Caki2 (cell line): ENCODE data around the gene MMD. TPM values are rescaled to one million over a fixed set of nuclear protein-coding genes. Genes with fewer than 3 reads are reported as not detected.
"Not testable (repeated sequence)": the region's sequence is repeated elsewhere in the genome, so short reads cannot be mapped to it uniquely, and the experiment has no call there.

Source experiments
- DNase-seq: peaks from one replicate; pipeline ENCODE4 v3.0.0-alpha.2; 2015; ENCODE audit warnings: low read depth
- in situ Hi-C: cut with HindIII; loops from 2 replicates; pipeline ENCODE4 v1.10.0; 2016; ENCODE audit warnings: low sequenced_read_pairs, low pct_unique_long_range_greater_than_20kb, mixed read lengths
- total RNA-seq: library from RNA; depleted of rRNA; stranded (reverse); fragments of >200 nt; shearing (Covaris generic); gene quantifications from 2 replicates; pipeline ENCODE4 v1.2.3, GENCODE V29; 2014; ENCODE audit warnings: low replicate concordance; rRNA removed

MMD gene
- total RNA-seq = 23.6 and 26.3 TPM in 2 replicates

DNA sequence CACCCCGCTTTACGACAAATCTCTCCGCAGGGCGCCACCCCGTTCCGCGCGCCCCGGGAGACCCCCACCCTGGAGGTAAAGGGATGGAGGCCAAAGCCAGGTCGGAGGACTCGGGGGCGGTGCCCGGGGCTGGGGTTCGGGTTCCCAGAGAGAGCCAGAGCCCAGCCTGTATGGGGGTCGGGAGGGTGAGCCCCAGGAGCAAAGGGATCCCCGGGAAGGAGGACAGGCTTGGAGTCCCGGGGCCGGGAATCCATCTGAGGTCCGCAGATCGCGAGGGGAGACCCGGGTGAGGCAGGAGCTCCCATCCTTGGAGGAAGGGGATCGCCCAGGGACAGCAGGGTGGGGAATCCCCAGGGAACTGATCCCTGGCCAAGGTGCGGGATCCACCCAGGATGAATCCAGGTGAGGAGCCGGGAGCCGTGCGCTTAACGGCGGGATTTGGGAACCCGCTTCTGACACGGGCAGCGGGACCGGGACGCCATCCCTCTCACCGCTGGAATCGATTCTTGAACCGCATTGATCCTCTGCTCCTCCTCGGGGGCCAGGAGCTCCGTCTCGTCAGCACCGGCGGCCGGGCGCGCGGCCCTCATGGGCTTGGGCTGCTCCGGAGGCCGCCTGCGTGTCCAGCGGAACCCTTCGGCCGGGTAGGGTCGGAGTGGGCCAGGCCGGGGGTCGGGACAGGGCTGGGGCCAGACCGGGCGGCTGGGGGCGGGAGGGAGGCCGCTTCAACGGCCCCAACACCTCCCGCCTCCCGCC lies at the start of gene MMD:
Gene MMD (minus strand): TSS at position 657 of the 756 bp plus-strand sequence. CDS start 140 bp downstream, at position 517.
- in situ Hi-C loops = no loop called here
- DNase-seq = peak; percentile 48

DNA sequence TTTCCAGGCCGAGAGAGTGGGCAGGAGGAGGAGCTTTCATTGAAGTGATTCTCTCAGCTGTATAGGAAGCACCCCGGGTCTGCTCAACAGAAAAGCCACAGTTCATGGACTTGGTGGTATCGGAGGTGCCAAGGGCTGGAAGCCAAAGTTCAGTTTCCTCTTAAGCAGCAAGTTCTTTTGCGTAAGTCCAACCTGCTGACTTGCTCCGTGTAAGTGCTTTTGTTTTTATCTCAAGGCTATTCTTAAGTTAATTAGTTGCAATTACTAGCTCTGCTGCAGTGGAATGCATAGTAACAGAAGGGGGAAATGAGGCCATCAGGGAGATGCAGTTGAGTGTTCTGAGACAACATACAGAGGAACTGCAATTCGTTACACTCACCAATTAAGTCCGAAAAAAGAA lies 45.0 kb upstream of the MMD start:
- no peak for DNase-seq
- in situ Hi-C loops = no loop called here

GRCh38 chr17:55465771-55466170 lies 44.1 kb upstream of the MMD start:
- DNase-seq, in situ Hi-C loops: not testable (repeated sequence)

- in situ Hi-C loops = no loop called here
- DNase-seq = no peak
These were observed 42.0 kb upstream of the MMD start for GRCh38 chr17:55463600-55463999.

GRCh38 chr17:55462711-55463110 lies 41.1 kb upstream of the MMD start:
- DNase-seq = no peak

DNA sequence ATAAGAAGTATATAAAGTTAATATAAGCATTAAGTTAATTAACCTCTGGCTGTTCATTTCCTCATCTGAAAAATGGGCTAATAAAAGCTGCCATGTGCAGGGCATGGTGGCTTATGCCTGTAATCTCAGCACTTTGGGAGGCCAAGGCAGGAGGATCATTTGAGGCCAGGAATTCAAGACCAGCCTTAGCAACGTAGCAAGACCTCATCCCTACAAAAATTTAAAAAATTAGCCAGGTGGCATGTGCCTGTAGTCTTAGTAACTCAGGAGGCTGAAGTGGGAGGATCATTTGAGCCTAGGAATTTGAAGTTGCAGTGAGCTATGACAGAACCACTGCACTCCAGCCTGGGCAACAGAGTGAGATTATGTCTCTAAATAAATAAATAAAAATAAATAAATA lies 40.6 kb upstream of the MMD start:
- no peak for DNase-seq
- in situ Hi-C loops = no loop called here

More at GRCh38 chr17:55462711-55463110, 41.1 kb upstream of the MMD start:
- in situ Hi-C loops = no loop called here

DNA sequence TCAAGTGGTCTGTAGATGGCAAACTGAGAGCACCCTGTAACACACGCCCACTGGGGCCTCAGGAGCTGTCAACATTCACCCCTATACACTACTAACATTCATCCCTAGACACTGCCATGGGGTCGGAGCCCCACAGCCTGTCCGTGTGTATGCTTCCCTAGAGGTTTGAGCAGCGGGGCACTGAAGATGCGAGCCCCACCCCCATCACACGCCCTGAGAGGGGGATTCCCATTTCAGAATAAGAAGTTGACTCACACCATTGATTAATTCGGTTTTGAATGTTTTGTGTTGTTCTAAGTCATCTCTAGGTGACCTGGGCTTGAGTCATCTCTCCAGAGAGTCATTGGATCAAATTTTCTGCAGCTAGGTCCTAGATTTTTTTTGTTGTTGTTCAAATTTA lies 37.3 kb upstream of the MMD start:
- in situ Hi-C loops = no loop called here
- peak; percentile 67 for DNase-seq

GRCh38 chr17:55458287-55458900 lies 36.8 kb upstream of the MMD start:
- DNase-seq = no peak
- in situ Hi-C loops = no loop called here

DNA sequence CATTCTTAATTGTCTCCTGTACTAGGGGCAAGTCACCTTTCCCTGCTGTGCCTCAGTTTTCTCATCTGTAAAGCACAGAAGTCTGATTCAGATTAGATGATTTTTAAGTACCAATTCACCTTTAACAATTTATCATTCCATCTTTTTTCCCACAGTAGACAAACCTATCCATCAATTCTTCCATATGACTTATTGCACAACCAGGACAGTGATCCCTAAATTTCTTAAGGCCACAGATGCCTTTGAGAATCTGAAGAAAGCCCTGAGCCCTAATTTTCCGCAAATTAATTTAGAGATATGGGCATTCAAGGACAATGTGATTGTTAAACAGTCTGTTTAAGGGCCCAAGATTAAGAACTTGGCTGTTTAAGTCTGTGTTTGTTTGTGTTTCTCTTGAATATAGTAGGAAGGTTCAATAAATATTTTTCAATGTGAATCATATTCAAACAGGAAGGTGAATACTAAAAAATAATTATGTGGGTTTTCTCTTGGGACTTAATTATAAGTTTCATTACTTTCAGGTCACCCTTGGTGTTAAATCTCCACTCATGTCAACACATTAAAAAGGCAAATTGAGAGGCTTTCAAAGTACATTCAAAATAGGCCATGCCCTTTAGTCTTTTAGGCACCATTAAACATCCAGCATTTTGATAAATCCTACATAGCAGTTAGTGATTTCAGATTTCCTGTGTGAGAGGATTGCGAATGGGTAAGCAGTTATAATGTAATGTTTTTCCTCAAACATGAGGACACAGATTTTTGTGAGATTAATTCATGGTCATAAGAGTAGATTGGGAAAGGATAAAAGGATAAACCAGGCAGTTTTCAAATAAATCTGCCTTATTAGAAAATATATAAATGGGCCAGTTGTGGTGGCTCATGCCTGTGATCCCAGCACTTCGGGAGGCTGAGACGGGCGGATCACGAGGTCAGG lies 34.9 kb upstream of the MMD start:
- DNase-seq = no peak
- in situ Hi-C loops = no loop called here

DNA sequence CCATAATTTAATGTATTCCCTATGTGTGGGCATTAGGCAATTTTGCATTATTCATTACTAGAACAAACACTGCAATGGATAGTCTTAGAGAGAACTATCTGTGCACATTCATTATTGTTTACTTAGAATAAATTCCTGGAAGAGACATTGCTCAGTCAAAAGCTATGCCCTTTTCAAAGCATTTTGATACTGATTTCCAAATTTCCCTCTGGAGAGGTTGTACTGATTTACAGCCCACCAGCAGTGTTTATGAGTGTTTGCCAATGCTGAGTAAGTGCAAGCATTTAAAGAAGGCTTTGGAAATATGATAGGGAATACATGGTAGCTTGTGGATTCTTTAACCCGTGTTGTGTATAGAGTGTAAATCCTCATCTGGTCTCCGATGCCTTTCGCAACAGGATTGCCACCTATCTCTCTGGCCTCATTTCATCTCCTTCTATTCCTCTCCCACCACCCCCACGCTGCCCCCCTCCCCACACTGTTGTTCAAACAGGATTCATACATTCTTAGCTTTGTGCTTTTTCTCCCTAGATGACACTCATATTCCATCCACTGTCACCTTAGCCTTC lies 33.4 kb upstream of the MMD start:
- no peak for DNase-seq
- in situ Hi-C loops = no loop called here

DNA sequence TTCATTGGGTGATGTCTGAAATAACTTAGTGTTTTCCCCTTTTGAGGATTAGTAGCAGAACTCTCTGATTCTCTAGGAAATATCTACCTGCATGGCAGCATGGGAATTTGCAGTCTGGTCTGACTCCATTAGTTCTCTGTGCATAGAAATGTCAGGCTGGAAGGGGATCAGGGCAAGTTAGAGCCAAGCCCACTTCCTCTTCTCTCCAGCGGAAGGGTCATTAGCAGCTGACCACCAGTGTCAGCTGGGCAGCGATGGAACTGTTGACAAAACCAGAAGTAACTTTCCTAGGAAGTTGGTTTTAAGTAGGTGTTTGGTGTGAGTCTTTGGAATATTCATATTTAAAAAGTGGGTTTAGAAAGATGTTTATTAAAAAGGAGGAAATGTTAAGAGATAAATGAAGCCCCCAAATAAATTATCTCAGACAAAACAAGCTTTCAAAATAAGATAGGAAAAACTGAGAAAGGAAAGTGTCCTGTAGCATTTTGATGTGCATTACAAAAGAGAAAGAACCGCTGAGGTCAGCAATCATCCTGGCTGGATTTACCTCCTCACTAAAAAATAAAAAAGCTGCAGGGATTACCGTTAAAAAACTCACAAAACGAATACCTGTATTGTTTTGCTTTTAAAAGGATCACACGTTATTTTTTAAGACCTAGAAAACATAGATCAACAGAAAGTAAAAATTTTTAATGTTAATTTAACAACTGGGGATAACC lies 32.4 kb upstream of the MMD start:
- DNase-seq = no peak
- in situ Hi-C loops = no loop called here

DNA sequence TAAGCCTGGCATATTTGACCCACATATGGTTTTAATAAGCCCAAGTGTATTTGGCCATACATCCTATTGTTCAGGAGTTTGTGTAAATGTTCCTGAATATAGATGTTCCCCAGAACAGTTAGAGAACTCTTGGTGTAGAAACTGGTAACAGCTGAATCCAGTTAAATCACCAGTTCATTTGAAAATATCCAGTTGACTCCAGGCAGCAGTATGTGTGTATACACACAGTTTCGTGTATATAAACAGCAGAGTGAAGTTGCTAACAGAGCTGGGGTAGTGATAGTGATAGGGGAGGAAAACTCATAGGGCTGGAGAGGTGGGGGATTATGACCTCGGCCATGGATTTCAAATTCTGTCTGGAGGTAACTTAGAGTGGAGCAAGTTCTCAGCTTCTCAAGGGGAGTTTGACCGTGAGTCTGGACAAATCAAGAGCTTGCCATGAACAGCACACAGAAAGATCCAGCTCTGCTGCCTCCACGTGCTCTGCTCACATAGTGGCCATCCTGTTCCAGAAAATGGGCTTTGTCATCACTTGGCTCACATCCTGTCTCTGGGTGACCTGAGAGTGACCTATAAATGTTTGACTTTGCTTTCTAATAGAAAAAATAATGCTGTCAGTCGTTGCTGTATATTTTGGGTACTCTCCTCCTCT lies 30.6 kb upstream of the MMD start:
- DNase-seq = peak; percentile 48
- in situ Hi-C loops = no loop called here

- no peak for DNase-seq
- in situ Hi-C loops = no loop called here
These were observed 30.1 kb upstream of the MMD start for GRCh38 chr17:55451758-55452138.

GRCh38 chr17:55451203-55451641 lies 29.6 kb upstream of the MMD start:
- in situ Hi-C loops = no loop called here
- DNase-seq = peak; percentile 14

DNA sequence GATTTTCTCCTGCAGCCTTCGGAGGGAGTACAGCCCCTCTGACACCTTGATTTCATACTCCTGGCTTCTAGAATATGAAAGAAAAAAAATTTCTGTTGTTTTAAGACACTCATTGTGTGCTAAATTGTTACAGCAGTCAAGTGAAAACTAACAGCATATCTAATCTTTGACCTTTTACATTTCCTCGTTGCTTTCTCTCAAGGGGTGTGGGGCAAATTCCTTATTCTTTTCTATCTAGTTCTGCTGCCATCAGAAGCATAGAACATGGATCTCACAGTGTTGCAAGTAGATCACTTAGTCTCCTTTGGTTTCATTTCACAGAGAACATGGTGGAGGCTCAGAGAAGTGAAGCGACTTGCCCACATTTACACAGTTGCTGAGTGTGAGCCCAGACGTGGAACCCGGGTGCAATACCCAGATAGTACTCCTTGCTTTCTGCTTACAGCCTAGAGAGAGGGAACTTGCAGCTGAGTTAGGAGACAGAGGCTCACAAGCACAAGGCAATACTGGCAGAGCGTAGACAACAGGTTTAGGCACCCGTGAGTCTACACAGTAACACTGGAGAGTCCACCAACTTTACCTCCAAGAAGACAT lies 28.7 kb upstream of the MMD start:
- no peak for DNase-seq
- in situ Hi-C loops = no loop called here

DNA sequence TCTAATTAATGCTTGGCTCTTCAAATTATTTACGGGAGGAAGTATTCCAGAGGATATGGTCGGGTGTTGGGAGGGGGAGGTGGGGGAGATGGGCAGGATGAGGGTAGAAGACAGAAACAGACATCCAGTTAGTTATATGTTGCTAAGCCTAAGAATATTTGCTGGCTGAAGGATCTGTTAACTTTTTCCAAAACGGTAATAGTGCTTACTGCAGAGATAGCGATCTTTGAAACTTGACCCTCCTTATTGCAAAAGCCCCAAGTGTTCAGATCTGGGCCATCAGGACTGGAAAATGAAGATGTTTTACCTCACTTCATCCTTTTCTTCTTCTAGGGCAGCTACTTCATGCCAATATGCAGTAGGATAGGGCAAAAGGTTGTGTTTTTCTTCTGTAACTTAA lies 27.0 kb upstream of the MMD start:
- no peak for DNase-seq
- in situ Hi-C loops = no loop called here

DNA sequence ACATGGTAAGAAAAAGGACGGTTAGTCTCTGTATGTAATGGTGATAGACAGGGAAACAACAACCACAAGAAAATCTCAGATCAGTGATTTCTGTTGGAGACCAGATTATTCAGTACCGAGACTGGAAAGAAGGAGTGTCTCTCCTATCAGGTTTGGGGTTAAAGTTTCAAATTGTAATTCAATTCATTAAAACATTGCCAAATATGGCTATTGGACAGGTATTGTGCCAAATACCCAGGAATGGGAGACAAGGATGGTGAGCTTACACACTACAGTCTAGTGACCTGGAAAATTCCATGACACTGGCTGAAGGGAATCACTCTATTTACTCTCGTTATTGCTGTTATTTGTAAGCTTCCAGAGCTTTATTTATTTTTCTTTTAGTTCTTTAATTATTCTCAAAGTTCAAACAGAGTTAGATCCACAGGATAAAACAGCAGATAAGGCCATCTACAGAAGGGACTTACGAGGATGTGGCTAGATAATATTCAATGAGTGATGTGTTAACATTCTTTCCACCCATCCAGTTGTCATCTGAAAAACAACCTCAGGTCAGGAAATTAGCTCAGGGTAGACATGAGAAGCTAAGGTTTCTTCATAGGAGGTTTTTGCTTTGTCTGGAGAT lies 25.1 kb upstream of the MMD start:
- DNase-seq = peak; percentile 41
- in situ Hi-C loops = no loop called here
